NCI-H1048 (cell line): ENCODE data around the gene WDFY3.
"Not testable (repeated sequence)": the region's sequence is repeated elsewhere in the genome, so short reads cannot be mapped to it uniquely, and the experiment has no call there.

Source experiments
- DNase-seq: peaks from one replicate; lab custom pipeline; 2025; lab: John Stamatoyannopoulos, UW

Gene WDFY3

GRCh38 chr4:84710548-84710947 lies 255.9 kb downstream of the WDFY3 start:
- DNase-seq = no peak

GRCh38 chr4:84708406-84709135 lies 257.9 kb downstream of the WDFY3 start:
- DNase-seq = no peak

GRCh38 chr4:84706286-84706685 lies 260.2 kb downstream of the WDFY3 start:
- DNase-seq = no peak

- no peak for DNase-seq
Measured at GRCh38 chr4:84699001-84699671, 267.4 kb downstream of the WDFY3 start.

- no peak for DNase-seq
Measured at GRCh38 chr4:84697615-84698201, 268.8 kb downstream of the WDFY3 start.

GRCh38 chr4:84697159-84697558 lies 269.3 kb downstream of the WDFY3 start:
- DNase-seq = no peak

- no peak for DNase-seq
Measured at GRCh38 chr4:84691800-84692199, 274.7 kb downstream of the WDFY3 start.

GRCh38 chr4:84691170-84691691 lies 275.3 kb downstream of the WDFY3 start:
- no peak for DNase-seq

- no peak for DNase-seq
Measured at GRCh38 chr4:84690481-84690880, 276.0 kb downstream of the WDFY3 start.

- DNase-seq = no peak
Measured at GRCh38 chr4:84689197-84689596, 277.3 kb downstream of the WDFY3 start.

GRCh38 chr4:84688605-84689004 lies 277.9 kb downstream of the WDFY3 start:
- DNase-seq = no peak

- no peak for DNase-seq
Measured at GRCh38 chr4:84685105-84685504, 281.4 kb downstream of the WDFY3 start.

GRCh38 chr4:84684361-84684760 lies 282.1 kb downstream of the WDFY3 start:
- no peak for DNase-seq

- no peak for DNase-seq
Measured at GRCh38 chr4:84683064-84683850, 283.2 kb downstream of the WDFY3 start.

GRCh38 chr4:84682661-84683060 lies 283.8 kb downstream of the WDFY3 start:
- not testable (repeated sequence) for DNase-seq

- no peak for DNase-seq
Measured at GRCh38 chr4:84681486-84682274, 284.8 kb downstream of the WDFY3 start.

GRCh38 chr4:84680956-84681355 lies 285.5 kb downstream of the WDFY3 start:
- no peak for DNase-seq

GRCh38 chr4:84678976-84679744 lies 287.3 kb downstream of the WDFY3 start:
- no peak for DNase-seq

GRCh38 chr4:84677995-84678394 lies 288.5 kb downstream of the WDFY3 start:
- DNase-seq = no peak

GRCh38 chr4:84677093-84677492 lies 289.4 kb downstream of the WDFY3 start:
- DNase-seq = no peak
